ENCODE measurements around the gene HLF. TPM values are rescaled to one million over a fixed set of nuclear protein-coding genes. Genes with fewer than 3 reads are reported as not detected.

HLF gene
- polyA plus RNA-seq, 3 donors: not detected

- Mint-ChIP-seq H3K4me1 (peaks cover 9% of the 10 kb centered on the region), H3K36me3 (no peaks in the 10 kb centered on the region), H3K27ac (no peak overlapping the region), H3K4me3 (no peak overlapping the region), H3K27me3 (ENCODE audit: low read depth in 3 of 3) (peaks cover 0 to 3% (median 2%) of the 10 kb centered on the region in 3 donors), H3K9me3 (peaks cover 0 to 8% (median 1%) of the 10 kb centered on the region in 7 donors)
- Histone ChIP-seq H3K9ac (ENCODE audit: insufficient read depth, low read length, poor library complexity, severe bottlenecking) (no peak overlapping the region), H3K27me3 (ENCODE audit: control insufficient read depth in 2 of 2, insufficient read depth in 2 of 2, low read length in 2 of 2) (no peaks in the 10 kb centered on the region), H2AFZ (ENCODE audit: insufficient read depth, low read depth, low read length, poor library complexity, severe bottlenecking) (no peak overlapping the region), H4K20me1 (ENCODE audit: insufficient read depth, low read length) (no peaks in the 10 kb centered on the region), H3K36me3 (replicated peaks in 1 of 2; ENCODE audit: control insufficient read depth in 1 of 2, insufficient read depth in 2 of 2, low read length in 2 of 2) (no peaks in the 10 kb centered on the region), H3K9me3 (replicated peaks in 1 of 2; ENCODE audit: control insufficient read depth in 1 of 2, insufficient read depth in 1 of 2, low read length in 2 of 2) (peaks cover 0 to 2% of the 10 kb centered on the region in 2 donors), H3K79me2 (ENCODE audit: insufficient read depth, low read length) (no peaks in the 10 kb centered on the region), H3K4me2 (replicated peaks; ENCODE audit: extremely low read depth, low read length, poor library complexity, severe bottlenecking) (no peak overlapping the region), H3K4me1 (ENCODE audit: control insufficient read depth in 1 of 2, insufficient read depth in 2 of 2, low read length in 2 of 2) (no peaks in the 10 kb centered on the region), H3K4me3 (replicated peaks in 1 of 3; ENCODE audit: low read depth in 2 of 3, low read length in 3 of 3) (no peak overlapping the region), H3K27ac (ENCODE audit: low read depth in 1 of 2, low read length in 2 of 2) (no peak overlapping the region)
- DNase-seq: no peak
- intact Hi-C loops (cut with micrococcal nuclease): no loop called here
- 100% methylated on average over 1 of the region's 3 CpGs for WGBS (ENCODE audit: insufficient coverage)
- no peak for TF ChIP-seq CTCF (IDR thresholded peaks at IDR 0.05)
Measured at GRCh38 chr17:55219934-55220333, 44.8 kb upstream of the HLF start.

- H3K4me3 Mint-ChIP-seq: no peak overlapping the region
- Histone ChIP-seq H4K20me1 (ENCODE audit: insufficient read depth, low read length) (no peaks in the 10 kb centered on the region), H3K4me3 (replicated peaks in 1 of 3; ENCODE audit: low read depth in 2 of 3, low read length in 3 of 3) (no peak overlapping the region), H3K4me1 (ENCODE audit: control insufficient read depth in 1 of 2, insufficient read depth in 2 of 2, low read length in 2 of 2) (no peaks in the 10 kb centered on the region), H2AFZ (ENCODE audit: insufficient read depth, low read depth, low read length, poor library complexity, severe bottlenecking) (no peak overlapping the region), H3K36me3 (replicated peaks in 1 of 2; ENCODE audit: control insufficient read depth in 1 of 2, insufficient read depth in 2 of 2, low read length in 2 of 2) (no peaks in the 10 kb centered on the region), H3K27ac (ENCODE audit: low read depth in 1 of 2, low read length in 2 of 2) (no peak overlapping the region), H3K4me2 (replicated peaks; ENCODE audit: extremely low read depth, low read length, poor library complexity, severe bottlenecking) (no peak overlapping the region), H3K9ac (ENCODE audit: insufficient read depth, low read length, poor library complexity, severe bottlenecking) (no peak overlapping the region), H3K79me2 (ENCODE audit: insufficient read depth, low read length) (no peaks in the 10 kb centered on the region), H3K27me3 (ENCODE audit: control insufficient read depth in 2 of 2, insufficient read depth in 2 of 2, low read length in 2 of 2) (no peaks in the 10 kb centered on the region), H3K9me3 (replicated peaks in 1 of 2; ENCODE audit: control insufficient read depth in 1 of 2, insufficient read depth in 1 of 2, low read length in 2 of 2) (peaks cover 0 to 2% of the 10 kb centered on the region in 2 donors)
- WGBS (ENCODE audit: insufficient coverage): 97% methylated on average over 2 of the region's 3 CpGs
- peaks cover 0 to 9% (median 1%) of the 10 kb centered on the region in 7 donors for H3K9me3 Mint-ChIP-seq
- DNase-seq: no peak
- no peak overlapping the region for H3K27ac Mint-ChIP-seq
- peaks cover 0 to 3% (median 3%) of the 10 kb centered on the region in 3 donors for H3K27me3 Mint-ChIP-seq (ENCODE audit: low read depth in 3 of 3)
- intact Hi-C loops (cut with micrococcal nuclease): no loop called here
- no peak for TF ChIP-seq CTCF (IDR thresholded peaks at IDR 0.05)
- no peaks in the 10 kb centered on the region for H3K36me3 Mint-ChIP-seq
- H3K4me1 Mint-ChIP-seq: peaks cover 4% of the 10 kb centered on the region
Measured at GRCh38 chr17:55223524-55223923, 41.2 kb upstream of the HLF start.

Data from CD14-positive monocyte (primary cell).